Loucy (cell line): Measurements from ENCODE around the gene ETS1.

Experiments used
- H2AFZ ChIP-seq: fragments of 200-600 bp; sonication (generic); 2 replicates; pipeline ENCODE4 v1.6.0; 2016; ENCODE audit warnings: antibody characterized with exemption, mild to moderate bottlenecking, low read length, moderate library complexity
- H3F3A ChIP-seq: fragments of 200-600 bp; 2 replicates; pipeline ENCODE4 v1.6.0; 2016; ENCODE audit warnings: antibody characterized with exemption, low read depth, mild to moderate bottlenecking
- H3K27me3 ChIP-seq: fragments of 200-600 bp; sonication (generic); 2 replicates; pipeline ENCODE4 v1.6.1; 2014; ENCODE audit warnings: low read length, mild to moderate bottlenecking; ENCODE audit not compliant: insufficient read depth, poor library complexity, severe bottlenecking
- H3K36me3 ChIP-seq: fragments of 200-600 bp; sonication (generic); 2 replicates; pipeline ENCODE4 v1.6.1; 2016; ENCODE audit warnings: low read length; ENCODE audit not compliant: insufficient read depth
- H3K4me1 ChIP-seq: fragments of 200-600 bp; sonication (generic); 2 replicates; pipeline ENCODE4 v1.5.1; 2014; ENCODE audit warnings: low read length, mild to moderate bottlenecking; ENCODE audit not compliant: insufficient read depth, poor library complexity, severe bottlenecking
- H3K4me2 ChIP-seq: fragments of 200-600 bp; sonication (generic); 2 replicates; pipeline ENCODE4 v1.6.0; 2014; ENCODE audit warnings: antibody characterized with exemption, low read length, low read depth, mild to moderate bottlenecking; ENCODE audit not compliant: poor library complexity, severe bottlenecking
- H3K4me3 ChIP-seq: fragments of 200-600 bp; sonication (generic); 2 replicates; pipeline ENCODE4 v1.5.1; 2014; ENCODE audit warnings: low read length, mild to moderate bottlenecking, mixed read lengths; ENCODE audit not compliant: poor library complexity, severe bottlenecking
- H3K79me2 ChIP-seq: fragments of 200-600 bp; sonication (generic); 2 replicates; pipeline ENCODE4 v1.6.1; 2014; ENCODE audit warnings: low read length; ENCODE audit not compliant: insufficient read depth
- H3K9ac ChIP-seq: fragments of 200-600 bp; sonication (generic); 2 replicates; pipeline ENCODE4 v1.6.0; 2014; ENCODE audit warnings: mild to moderate bottlenecking, low read depth, low read length, moderate library complexity; ENCODE audit not compliant: poor library complexity, severe bottlenecking
- H3K9me2 ChIP-seq: fragments of 200-600 bp; sonication (generic); replicated peaks from 2 replicates; pipeline ENCODE4 v1.6.1; 2016; ENCODE audit warnings: low read depth, low read length, mixed read lengths
- H3K9me3 ChIP-seq: fragments of 200-600 bp; sonication (generic); 2 replicates; pipeline ENCODE4 v1.6.1; 2014; ENCODE audit warnings: mild to moderate bottlenecking, antibody characterized with exemption, low read length, low read depth; ENCODE audit not compliant: insufficient read depth
- H4K20me1 ChIP-seq: fragments of 200-600 bp; sonication (generic); 2 replicates; pipeline ENCODE4 v1.6.0; 2014; ENCODE audit warnings: antibody characterized with exemption, low read length, mild to moderate bottlenecking; ENCODE audit not compliant: insufficient read depth, poor library complexity, severe bottlenecking
- EZH2phosphoT487 ChIP-seq: fragments of 200-600 bp; IDR thresholded peaks from 2 replicates; pipeline ENCODE4 v1.6.1; 2018; ENCODE audit warnings: antibody characterized with exemption, mild to moderate bottlenecking, moderate library complexity, borderline replicate concordance
- TF ChIP-seq, protein P1 (sequence below): fragments of 200-600 bp; sonication (generic); conservative IDR thresholded peaks from 2 replicates; pipeline ENCODE4 v1.5.1; 2014; ENCODE audit warnings: mild to moderate bottlenecking, antibody characterized with exemption, low read length

The ETS1 gene

DNA sequence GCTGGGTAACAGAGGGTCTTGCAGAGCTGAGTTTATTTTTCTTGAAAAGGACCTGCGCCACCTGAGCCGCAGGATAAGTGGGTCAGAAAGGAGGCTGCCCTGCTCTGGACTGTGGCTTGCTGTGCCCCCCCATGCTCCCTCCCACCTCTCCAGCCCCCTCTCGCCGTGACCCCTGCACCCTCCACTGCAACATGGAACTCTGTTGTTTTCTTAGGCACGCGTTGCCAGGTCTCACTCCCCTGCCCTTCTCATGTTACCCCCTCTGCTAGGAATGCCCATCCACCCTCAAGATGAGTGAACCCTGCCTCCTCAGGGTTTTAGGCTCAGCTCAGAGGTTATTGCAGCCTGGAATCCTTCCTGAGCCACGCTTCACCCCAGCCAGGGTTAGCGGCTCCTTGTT lies 10.8 kb downstream of the ETS1 start:
- Histone ChIP-seq H3K9me3 (no peaks in the 10 kb centered on the region), H3K9ac (no peak overlapping the region), H3K9me2 (no peaks in the 10 kb centered on the region), H3F3A (no peaks in the 10 kb centered on the region), H3K4me2 (no peak overlapping the region), H3K27me3 (no peaks in the 10 kb centered on the region), H3K79me2 (no peaks in the 10 kb centered on the region), H4K20me1 (no peaks in the 10 kb centered on the region), H3K4me1 (peaks cover 27% of the 10 kb centered on the region), H2AFZ (no peak overlapping the region), H3K4me3 (no peak overlapping the region), H3K36me3 (no peaks in the 10 kb centered on the region)
- TF ChIP-seq, protein P1, sequence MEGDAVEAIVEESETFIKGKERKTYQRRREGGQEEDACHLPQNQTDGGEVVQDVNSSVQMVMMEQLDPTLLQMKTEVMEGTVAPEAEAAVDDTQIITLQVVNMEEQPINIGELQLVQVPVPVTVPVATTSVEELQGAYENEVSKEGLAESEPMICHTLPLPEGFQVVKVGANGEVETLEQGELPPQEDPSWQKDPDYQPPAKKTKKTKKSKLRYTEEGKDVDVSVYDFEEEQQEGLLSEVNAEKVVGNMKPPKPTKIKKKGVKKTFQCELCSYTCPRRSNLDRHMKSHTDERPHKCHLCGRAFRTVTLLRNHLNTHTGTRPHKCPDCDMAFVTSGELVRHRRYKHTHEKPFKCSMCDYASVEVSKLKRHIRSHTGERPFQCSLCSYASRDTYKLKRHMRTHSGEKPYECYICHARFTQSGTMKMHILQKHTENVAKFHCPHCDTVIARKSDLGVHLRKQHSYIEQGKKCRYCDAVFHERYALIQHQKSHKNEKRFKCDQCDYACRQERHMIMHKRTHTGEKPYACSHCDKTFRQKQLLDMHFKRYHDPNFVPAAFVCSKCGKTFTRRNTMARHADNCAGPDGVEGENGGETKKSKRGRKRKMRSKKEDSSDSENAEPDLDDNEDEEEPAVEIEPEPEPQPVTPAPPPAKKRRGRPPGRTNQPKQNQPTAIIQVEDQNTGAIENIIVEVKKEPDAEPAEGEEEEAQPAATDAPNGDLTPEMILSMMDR, result no peak
- no peak for TF ChIP-seq EZH2phosphoT487

GRCh38 chr11:128575961-128576350 lies 11.4 kb downstream of the ETS1 start:
- TF ChIP-seq EZH2phosphoT487, result no peak
- TF ChIP-seq, protein P1, result no peak
- Histone ChIP-seq H3K4me2 (peak overlapping the region; percentile 34), H3K9me2 (no peaks in the 10 kb centered on the region), H4K20me1 (no peaks in the 10 kb centered on the region), H3K27me3 (no peaks in the 10 kb centered on the region), H3K36me3 (no peaks in the 10 kb centered on the region), H2AFZ (no peak overlapping the region), H3F3A (no peaks in the 10 kb centered on the region), H3K79me2 (no peaks in the 10 kb centered on the region), H3K4me3 (no peak overlapping the region), H3K9me3 (no peaks in the 10 kb centered on the region), H3K9ac (no peak overlapping the region), H3K4me1 (peaks cover 27% of the 10 kb centered on the region)

DNA sequence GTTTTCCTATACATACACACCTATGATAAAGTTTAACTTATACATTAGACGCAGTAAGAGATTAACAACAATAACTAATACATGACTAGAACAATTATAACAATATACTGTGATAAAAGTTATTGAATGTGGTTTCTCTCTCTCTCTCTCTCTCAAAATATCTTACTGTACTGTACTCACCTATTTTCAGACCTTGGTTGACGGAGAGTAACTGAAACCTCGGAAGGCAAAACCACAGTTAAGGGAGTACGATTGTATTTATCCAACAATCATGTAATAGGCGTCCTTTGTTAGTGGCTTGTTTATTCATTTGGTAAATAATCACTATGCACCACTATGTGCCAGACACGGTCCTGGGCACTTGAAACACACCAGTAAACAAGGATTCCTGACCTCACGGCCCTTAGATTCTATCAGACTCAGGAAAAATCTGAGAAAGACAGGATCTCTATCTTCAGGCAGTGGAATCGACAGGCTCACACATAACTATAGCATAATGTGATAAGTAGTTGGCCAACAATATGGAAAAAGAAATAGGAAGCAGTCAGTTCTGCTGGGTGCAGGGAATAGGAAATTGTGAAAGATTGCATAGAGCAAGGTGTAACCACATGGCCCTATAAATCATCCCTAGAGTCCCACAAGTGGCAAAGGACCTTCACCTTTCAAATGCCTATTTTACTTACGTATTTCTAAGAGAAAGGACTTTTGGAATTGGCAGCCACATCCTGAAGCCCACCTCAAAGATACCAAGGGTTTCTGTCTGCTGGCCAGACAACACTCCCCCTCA lies 12.0 kb downstream of the ETS1 start:
- Histone ChIP-seq H3F3A (no peaks in the 10 kb centered on the region), H3K36me3 (no peaks in the 10 kb centered on the region), H2AFZ (no peak overlapping the region), H3K9ac (no peak overlapping the region), H3K27me3 (no peaks in the 10 kb centered on the region), H3K9me2 (no peaks in the 10 kb centered on the region), H3K4me1 (peaks cover 27% of the 10 kb centered on the region), H3K4me3 (no peak overlapping the region), H3K4me2 (peak overlapping the region; percentile 34), H4K20me1 (no peaks in the 10 kb centered on the region), H3K9me3 (no peaks in the 10 kb centered on the region), H3K79me2 (no peaks in the 10 kb centered on the region)
- no peak for TF ChIP-seq EZH2phosphoT487
- TF ChIP-seq, protein P1, result no peak
